Measurements from ENCODE around the gene FRMPD3.
"Not testable (repeated sequence)": the region's sequence is repeated elsewhere in the genome, so short reads cannot be mapped to it uniquely, and the experiment has no call there.

Gene FRMPD3

GRCh38 chrX:107452581-107452980, 3.1 kb downstream of the FRMPD3 start:
- peaks cover 9% of the 10 kb centered on the region for H3K4me1 ChIP-seq (ENCODE audit: insufficient read depth, low read length)
- no peaks in the 10 kb centered on the region for H3K27me3 ChIP-seq (ENCODE audit: insufficient read depth, low read length)

DNA sequence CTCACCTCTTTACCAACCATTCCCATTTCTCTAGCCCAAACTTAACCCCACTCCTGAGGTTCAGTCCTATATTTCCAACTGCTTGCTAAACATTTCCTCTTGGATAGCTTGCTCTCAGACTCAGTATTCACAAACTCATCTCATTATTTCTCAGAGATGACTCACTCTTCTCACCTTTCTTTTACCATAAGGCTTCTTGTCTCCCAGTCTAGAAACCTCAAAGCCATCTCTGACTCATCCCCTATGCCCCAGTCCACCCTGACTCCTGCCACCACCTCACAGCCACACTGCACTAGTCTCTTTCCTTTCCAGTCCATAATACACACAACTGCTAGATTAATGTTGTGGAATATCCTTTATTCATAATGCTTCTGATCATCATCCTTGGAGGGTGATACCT, 4.8 kb downstream of the FRMPD3 start:
- Histone ChIP-seq H3K36me3 (ENCODE audit: insufficient read depth, low read length) (no peaks in the 10 kb centered on the region), H3K9me3 (ENCODE audit: low read length) (no peaks in the 10 kb centered on the region), H2AFZ (ENCODE audit: low read depth, low read length) (no peak overlapping the region), H3K27me3 (ENCODE audit: insufficient read depth, low read length) (no peaks in the 10 kb centered on the region), H3K4me3 (ENCODE audit: low read length) (no peak overlapping the region), H3K4me1 (ENCODE audit: insufficient read depth, low read length) (peaks cover 2% of the 10 kb centered on the region)

More at GRCh38 chrX:107452581-107452980, 3.1 kb downstream of the FRMPD3 start:
- H3K4me3 ChIP-seq (ENCODE audit: low read length), result no peak overlapping the region
- H3K36me3 ChIP-seq (ENCODE audit: insufficient read depth, low read length), result no peaks in the 10 kb centered on the region
- H3K9me3 ChIP-seq (ENCODE audit: low read length), result no peaks in the 10 kb centered on the region
- no peak overlapping the region for H2AFZ ChIP-seq (ENCODE audit: low read depth, low read length)

DNA sequence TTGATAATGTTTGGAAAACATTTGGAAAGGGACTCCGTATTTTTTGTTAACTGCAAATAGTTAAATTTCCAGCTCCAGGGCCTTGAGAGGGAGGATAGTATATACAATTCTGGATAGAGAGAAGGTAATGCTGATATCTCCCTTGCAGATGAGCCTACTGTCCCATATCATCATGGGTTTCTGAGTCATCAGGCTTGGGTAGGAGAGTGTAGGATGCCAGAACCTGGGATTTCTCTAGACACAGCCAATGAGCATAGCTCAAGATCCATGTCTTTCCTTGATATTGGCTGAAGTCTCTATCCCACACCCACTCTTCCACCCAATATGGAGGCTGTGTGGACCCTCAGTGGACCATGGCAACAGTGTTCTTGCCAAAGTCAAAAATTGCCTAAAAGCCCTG, 7.8 kb downstream of the FRMPD3 start:
- no peak overlapping the region for H3K4me3 ChIP-seq (ENCODE audit: low read length)
- H3K27me3 ChIP-seq (ENCODE audit: insufficient read depth, low read length), result no peaks in the 10 kb centered on the region
- no peaks in the 10 kb centered on the region for H3K4me1 ChIP-seq (ENCODE audit: insufficient read depth, low read length)
- H3K9me3 ChIP-seq (ENCODE audit: low read length), result no peaks in the 10 kb centered on the region
- no peak overlapping the region for H2AFZ ChIP-seq (ENCODE audit: low read depth, low read length)
- H3K36me3 ChIP-seq (ENCODE audit: insufficient read depth, low read length), result no peaks in the 10 kb centered on the region

DNA sequence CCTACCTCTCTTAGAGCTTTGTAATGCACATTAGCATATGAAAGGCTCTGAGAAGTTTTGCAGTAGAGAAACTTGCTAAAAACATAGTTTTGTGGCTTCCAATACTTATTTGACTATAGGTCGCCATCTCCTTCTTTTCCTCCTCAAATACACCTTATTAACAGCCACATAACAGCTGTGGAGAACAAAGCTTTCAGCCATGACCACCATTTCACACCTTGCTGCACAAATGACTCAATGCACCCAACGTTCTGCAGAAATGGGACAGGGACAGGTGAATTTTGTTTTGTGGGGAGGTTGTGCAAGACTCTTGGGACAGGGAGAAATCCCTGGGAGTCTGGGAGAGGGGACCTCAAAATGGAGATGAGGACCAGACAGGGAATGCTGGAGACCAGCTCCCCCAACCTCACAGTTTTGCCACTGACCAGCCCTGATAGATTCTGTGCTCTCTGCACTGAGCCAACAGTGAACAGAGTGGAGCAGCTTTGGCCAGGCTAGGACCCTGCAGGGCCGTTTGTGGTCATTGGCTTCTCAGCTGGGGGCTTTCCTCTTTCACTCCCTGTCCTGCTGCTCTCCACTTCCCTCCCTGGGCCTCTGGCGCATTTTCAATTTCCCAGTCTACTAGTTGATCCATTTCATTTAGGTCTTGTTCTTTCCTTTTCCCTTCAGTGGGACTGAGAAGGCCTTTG, 16.6 kb downstream of the FRMPD3 start:
- Histone ChIP-seq H3K36me3 (ENCODE audit: insufficient read depth, low read length) (no peaks in the 10 kb centered on the region), H3K27me3 (ENCODE audit: insufficient read depth, low read length) (no peaks in the 10 kb centered on the region), H3K4me1 (ENCODE audit: insufficient read depth, low read length) (no peaks in the 10 kb centered on the region), H2AFZ (ENCODE audit: low read depth, low read length) (no peak overlapping the region), H3K4me3 (ENCODE audit: low read length) (no peak overlapping the region), H3K9me3 (ENCODE audit: low read length) (no peaks in the 10 kb centered on the region)

- no peak overlapping the region for H2AFZ ChIP-seq (ENCODE audit: low read depth, low read length)
- H3K36me3 ChIP-seq (ENCODE audit: insufficient read depth, low read length), result no peaks in the 10 kb centered on the region
- no peaks in the 10 kb centered on the region for H3K4me1 ChIP-seq (ENCODE audit: insufficient read depth, low read length)
- H3K9me3 ChIP-seq (ENCODE audit: low read length), result no peaks in the 10 kb centered on the region
- no peaks in the 10 kb centered on the region for H3K27me3 ChIP-seq (ENCODE audit: insufficient read depth, low read length)
- no peak overlapping the region for H3K4me3 ChIP-seq (ENCODE audit: low read length)
These were observed 17.8 kb downstream of the FRMPD3 start for GRCh38 chrX:107467271-107467670.

GRCh38 chrX:107470198-107470597, 20.7 kb downstream of the FRMPD3 start:
- H3K4me1 ChIP-seq (ENCODE audit: insufficient read depth, low read length), result no peaks in the 10 kb centered on the region
- no peaks in the 10 kb centered on the region for H3K9me3 ChIP-seq (ENCODE audit: low read length)
- no peak overlapping the region for H2AFZ ChIP-seq (ENCODE audit: low read depth, low read length)
- no peaks in the 10 kb centered on the region for H3K36me3 ChIP-seq (ENCODE audit: insufficient read depth, low read length)
- H3K4me3 ChIP-seq (ENCODE audit: low read length), result no peak overlapping the region
- no peaks in the 10 kb centered on the region for H3K27me3 ChIP-seq (ENCODE audit: insufficient read depth, low read length)

GRCh38 chrX:107470971-107471370, 21.5 kb downstream of the FRMPD3 start:
- H3K9me3 ChIP-seq (ENCODE audit: low read length), result no peaks in the 10 kb centered on the region

DNA sequence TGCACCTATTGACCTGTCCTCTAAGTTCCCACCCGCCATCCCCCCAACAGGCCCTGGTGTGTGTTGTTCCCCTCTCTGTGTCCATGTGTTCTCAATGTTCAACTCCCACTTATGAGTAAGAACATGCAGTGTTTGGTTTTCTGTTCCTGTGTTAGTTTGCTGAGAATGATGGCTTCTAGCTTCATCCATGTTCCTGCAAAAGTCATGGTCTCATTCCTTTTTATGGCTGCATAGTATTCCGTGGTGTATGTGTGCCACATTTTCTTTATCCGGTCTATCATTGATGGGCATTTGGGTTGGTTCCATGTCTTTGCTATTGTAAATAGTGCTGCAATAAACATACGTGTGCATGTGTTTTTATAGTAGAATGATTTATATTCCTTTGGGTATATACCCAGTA, 22.0 kb downstream of the FRMPD3 start:
- H3K36me3 ChIP-seq (ENCODE audit: insufficient read depth, low read length); H3K27me3 ChIP-seq (ENCODE audit: insufficient read depth, low read length); H2AFZ ChIP-seq (ENCODE audit: low read depth, low read length); H3K4me3 ChIP-seq (ENCODE audit: low read length); H3K4me1 ChIP-seq (ENCODE audit: insufficient read depth, low read length); H3K9me3 ChIP-seq (ENCODE audit: low read length): not testable (repeated sequence)

More at GRCh38 chrX:107470971-107471370, 21.5 kb downstream of the FRMPD3 start:
- H2AFZ ChIP-seq (ENCODE audit: low read depth, low read length), result no peak overlapping the region
- H3K27me3 ChIP-seq (ENCODE audit: insufficient read depth, low read length), result no peaks in the 10 kb centered on the region
- H3K4me1 ChIP-seq (ENCODE audit: insufficient read depth, low read length), result no peaks in the 10 kb centered on the region
- no peak overlapping the region for H3K4me3 ChIP-seq (ENCODE audit: low read length)
- H3K36me3 ChIP-seq (ENCODE audit: insufficient read depth, low read length), result no peaks in the 10 kb centered on the region

DNA sequence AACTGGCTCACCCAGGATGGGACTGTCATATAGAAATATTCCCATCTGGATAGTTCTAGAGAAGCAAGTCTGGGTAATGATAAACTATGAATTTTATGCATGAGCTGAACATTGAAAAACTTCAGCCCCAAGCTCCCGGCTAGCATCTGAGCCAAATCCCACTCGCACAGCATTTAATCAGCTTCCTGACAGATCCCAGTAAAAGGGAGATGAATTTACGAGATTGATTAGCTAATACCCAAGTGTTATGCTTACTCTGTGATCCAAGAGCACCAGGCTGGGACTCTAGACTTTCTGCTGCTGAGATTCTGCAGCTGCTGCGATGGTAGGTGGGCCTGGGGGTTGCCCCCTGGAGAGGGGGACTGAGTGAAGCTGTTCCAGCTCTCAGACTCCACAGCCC, 28.0 kb downstream of the FRMPD3 start:
- Histone ChIP-seq H3K4me3 (ENCODE audit: low read length) (no peak overlapping the region), H2AFZ (ENCODE audit: low read depth, low read length) (no peak overlapping the region)

DNA sequence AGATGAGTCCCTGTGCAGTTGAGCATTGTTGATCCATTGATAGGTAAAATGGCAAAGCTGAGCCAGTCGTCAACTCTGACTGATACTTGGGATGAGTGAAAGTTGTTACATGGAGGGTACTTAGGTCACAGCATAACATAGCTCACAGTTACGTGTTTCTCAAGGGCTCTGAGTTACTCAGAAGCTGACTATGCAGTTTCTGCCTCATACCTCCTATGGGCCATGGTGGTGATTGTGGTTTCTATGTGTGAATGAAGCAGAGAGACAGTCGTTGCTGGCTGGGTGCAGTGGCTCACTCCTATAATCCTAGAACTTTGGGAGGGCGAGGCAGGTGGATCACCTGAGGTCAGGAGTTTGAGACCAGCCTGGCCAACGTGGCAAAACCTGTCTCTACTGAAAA, 30.8 kb downstream of the FRMPD3 start:
- Histone ChIP-seq H3K36me3 (ENCODE audit: insufficient read depth, low read length) (no peaks in the 10 kb centered on the region), H3K9me3 (ENCODE audit: low read length) (no peaks in the 10 kb centered on the region), H3K4me3 (ENCODE audit: low read length) (no peak overlapping the region), H3K4me1 (ENCODE audit: insufficient read depth, low read length) (peaks cover 8% of the 10 kb centered on the region), H2AFZ (ENCODE audit: low read depth, low read length) (no peak overlapping the region), H3K27me3 (ENCODE audit: insufficient read depth, low read length) (no peaks in the 10 kb centered on the region)

More for the DNA sequence above, 28.0 kb downstream of the FRMPD3 start:
- Histone ChIP-seq H3K9me3 (ENCODE audit: low read length) (no peaks in the 10 kb centered on the region), H3K36me3 (ENCODE audit: insufficient read depth, low read length) (no peaks in the 10 kb centered on the region), H3K4me1 (ENCODE audit: insufficient read depth, low read length) (no peaks in the 10 kb centered on the region), H3K27me3 (ENCODE audit: insufficient read depth, low read length) (no peaks in the 10 kb centered on the region)

DNA sequence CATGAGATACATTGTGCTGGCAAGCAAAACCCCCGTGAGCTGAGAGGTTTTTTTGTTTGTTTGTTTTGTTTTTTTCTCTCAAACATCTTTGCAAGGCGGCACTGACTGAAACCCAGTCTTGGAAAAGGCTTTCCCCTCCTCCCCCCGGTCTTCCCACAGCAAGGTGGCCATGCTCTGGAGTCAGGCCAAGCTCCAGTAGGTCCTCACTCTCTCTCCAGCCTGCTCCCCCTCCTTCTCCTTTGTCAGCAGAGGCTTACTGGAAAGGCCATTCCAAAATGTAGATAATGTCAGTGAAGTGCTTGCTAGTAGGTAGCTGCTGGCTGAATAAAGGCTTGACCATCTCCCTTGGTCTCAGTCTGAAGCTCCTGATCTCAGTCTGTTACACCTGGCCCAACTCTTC, 32.6 kb downstream of the FRMPD3 start:
- H3K36me3 ChIP-seq (ENCODE audit: insufficient read depth, low read length), result no peaks in the 10 kb centered on the region
- no peak overlapping the region for H3K4me3 ChIP-seq (ENCODE audit: low read length)
- no peaks in the 10 kb centered on the region for H3K9me3 ChIP-seq (ENCODE audit: low read length)
- H3K4me1 ChIP-seq (ENCODE audit: insufficient read depth, low read length), result peaks cover 8% of the 10 kb centered on the region
- no peaks in the 10 kb centered on the region for H3K27me3 ChIP-seq (ENCODE audit: insufficient read depth, low read length)
- no peak overlapping the region for H2AFZ ChIP-seq (ENCODE audit: low read depth, low read length)

DNA sequence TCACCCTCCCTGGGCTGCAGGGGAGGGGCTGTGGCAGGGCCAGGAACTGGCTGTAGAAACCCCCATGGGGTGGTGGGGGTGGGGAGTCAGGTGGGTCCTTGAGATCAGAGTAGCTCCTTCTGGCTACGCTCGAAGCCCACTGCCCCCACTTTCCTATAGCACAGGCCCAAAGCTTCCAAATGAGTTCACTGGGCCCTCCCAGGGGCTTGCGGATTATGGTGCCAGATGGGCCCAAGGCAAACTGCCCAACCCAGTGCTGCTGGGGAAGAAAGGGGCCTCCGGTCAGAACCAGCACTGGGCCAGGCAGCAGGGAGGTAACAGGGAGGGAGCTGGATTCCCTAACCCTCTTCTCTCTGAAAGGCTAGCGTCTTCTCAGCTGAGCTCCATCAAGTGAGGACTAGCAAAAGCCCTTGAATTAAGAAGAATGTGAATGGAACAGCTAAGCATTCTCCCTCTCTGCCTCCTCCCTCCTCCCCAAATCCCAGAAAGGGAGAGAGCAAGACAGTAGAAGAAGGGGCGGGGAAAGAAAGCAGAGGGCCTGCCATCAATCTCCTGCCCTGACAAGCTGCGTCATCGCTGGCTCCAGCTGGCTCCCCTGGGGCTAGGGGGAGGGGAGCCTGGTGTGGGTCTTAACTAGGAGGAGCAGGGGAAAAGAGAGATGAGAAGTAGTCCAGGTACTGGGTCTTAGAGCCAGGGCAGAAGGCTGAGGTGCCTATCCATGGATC, 34.7 kb downstream of the FRMPD3 start:
- peaks cover 8% of the 10 kb centered on the region for H3K4me1 ChIP-seq (ENCODE audit: insufficient read depth, low read length)
- no peaks in the 10 kb centered on the region for H3K9me3 ChIP-seq (ENCODE audit: low read length)
- H3K27me3 ChIP-seq (ENCODE audit: insufficient read depth, low read length), result no peaks in the 10 kb centered on the region
- no peak overlapping the region for H3K4me3 ChIP-seq (ENCODE audit: low read length)
- H2AFZ ChIP-seq (ENCODE audit: low read depth, low read length), result no peak overlapping the region
- no peaks in the 10 kb centered on the region for H3K36me3 ChIP-seq (ENCODE audit: insufficient read depth, low read length)

DNA sequence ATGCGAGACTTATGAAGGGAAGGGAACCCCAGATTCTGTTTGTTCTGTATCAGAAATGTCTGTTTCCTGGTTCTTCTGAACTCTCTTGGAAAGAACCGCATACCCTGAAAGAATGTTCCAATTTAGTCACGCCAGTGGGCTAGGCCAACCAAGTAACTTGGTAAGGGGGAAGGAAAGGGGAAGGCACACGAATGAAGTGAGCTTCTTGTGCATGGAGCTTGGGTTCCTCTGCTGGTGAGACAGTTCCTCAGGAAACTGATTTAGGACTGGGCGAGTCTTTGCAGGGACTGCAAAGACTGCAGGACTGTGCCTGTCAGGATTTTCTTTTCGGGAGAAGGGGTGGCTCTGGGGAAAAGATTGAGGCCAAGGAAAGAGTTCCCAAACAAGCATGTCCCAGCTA, 35.6 kb downstream of the FRMPD3 start:
- Histone ChIP-seq H2AFZ (ENCODE audit: low read depth, low read length) (no peak overlapping the region), H3K4me1 (ENCODE audit: insufficient read depth, low read length) (peaks cover 8% of the 10 kb centered on the region), H3K36me3 (ENCODE audit: insufficient read depth, low read length) (no peaks in the 10 kb centered on the region), H3K4me3 (ENCODE audit: low read length) (no peak overlapping the region), H3K9me3 (ENCODE audit: low read length) (no peaks in the 10 kb centered on the region), H3K27me3 (ENCODE audit: insufficient read depth, low read length) (no peaks in the 10 kb centered on the region)
